ENCODE measurements around the gene HAUS6. TPM values are rescaled to one million over a fixed set of nuclear protein-coding genes. Genes with fewer than 3 reads are reported as not detected.

Gene HAUS6
- total and polyA plus RNA-seq, 3 donors from 2014 or later: 21.9 to 35.7 (median 30.4) TPM

- H3K36me3 ChIP-seq (ENCODE audit: low read depth, missing control alignments): no peaks in the 10 kb centered on the region
- peak overlapping the region; percentile 86 to 99 for H3K27ac ChIP-seq
- peak; percentile 52 for DNase-seq
- H3K4me3 ChIP-seq: peak overlapping the region; percentile 80 to 93
- peaks cover 12% of the 10 kb centered on the region for H3K4me1 ChIP-seq
- intact Hi-C loops (cut with DNase I; ENCODE audit: low total_unique reads): no loop called here
- no peaks in the 10 kb centered on the region for H3K27me3 ChIP-seq
- TF ChIP-seq, protein P1, sequence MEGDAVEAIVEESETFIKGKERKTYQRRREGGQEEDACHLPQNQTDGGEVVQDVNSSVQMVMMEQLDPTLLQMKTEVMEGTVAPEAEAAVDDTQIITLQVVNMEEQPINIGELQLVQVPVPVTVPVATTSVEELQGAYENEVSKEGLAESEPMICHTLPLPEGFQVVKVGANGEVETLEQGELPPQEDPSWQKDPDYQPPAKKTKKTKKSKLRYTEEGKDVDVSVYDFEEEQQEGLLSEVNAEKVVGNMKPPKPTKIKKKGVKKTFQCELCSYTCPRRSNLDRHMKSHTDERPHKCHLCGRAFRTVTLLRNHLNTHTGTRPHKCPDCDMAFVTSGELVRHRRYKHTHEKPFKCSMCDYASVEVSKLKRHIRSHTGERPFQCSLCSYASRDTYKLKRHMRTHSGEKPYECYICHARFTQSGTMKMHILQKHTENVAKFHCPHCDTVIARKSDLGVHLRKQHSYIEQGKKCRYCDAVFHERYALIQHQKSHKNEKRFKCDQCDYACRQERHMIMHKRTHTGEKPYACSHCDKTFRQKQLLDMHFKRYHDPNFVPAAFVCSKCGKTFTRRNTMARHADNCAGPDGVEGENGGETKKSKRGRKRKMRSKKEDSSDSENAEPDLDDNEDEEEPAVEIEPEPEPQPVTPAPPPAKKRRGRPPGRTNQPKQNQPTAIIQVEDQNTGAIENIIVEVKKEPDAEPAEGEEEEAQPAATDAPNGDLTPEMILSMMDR (IDR thresholded peaks at IDR 0.05): no peak
- TF ChIP-seq POLR2A (IDR thresholded peaks at IDR 0.05): no peak
- no peaks in the 10 kb centered on the region for H3K9me3 ChIP-seq
- 2 to 5% methylated on average over 39 to 40 of the region's 40 CpGs for WGBS, 2 donors
Observed at GRCh38 chr9:19127871-19128500, 25.3 kb upstream of the HAUS6 start.

DNA sequence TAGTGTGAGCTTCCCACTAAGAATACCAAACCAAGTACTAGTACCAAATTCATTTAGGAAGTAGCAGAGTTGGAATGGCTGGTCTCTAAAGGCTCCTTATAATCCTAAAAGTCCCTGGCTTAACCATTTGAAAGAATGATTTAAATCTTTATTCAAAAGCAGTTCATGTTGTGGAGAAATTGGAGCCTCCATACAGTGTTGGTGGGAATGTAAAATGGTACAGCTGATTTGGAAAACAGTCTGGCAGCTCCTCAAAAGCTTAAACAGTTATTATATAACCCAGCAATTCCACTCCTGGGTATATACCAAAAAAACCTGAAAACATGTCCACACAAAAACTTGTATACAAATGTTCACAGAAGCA is 21.7 kb upstream of the HAUS6 start:
- no peaks in the 10 kb centered on the region for H3K36me3 ChIP-seq (ENCODE audit: low read depth, missing control alignments)
- H3K4me1 ChIP-seq: peaks cover 11% of the 10 kb centered on the region
- intact Hi-C loops (cut with DNase I; ENCODE audit: low total_unique reads): no loop called here
- H3K9me3 ChIP-seq: no peaks in the 10 kb centered on the region
- DNase-seq: no peak
- no peak overlapping the region for H3K4me3 ChIP-seq
- no peak for TF ChIP-seq POLR2A (IDR thresholded peaks at IDR 0.05)
- TF ChIP-seq, protein P1 (IDR thresholded peaks at IDR 0.05): no peak
- peak overlapping the region in 1 of 2 donors; percentile 36 for H3K27ac ChIP-seq
- H3K27me3 ChIP-seq: no peaks in the 10 kb centered on the region

- 73 to 85% methylated on average over 3 of the region's 3 CpGs for WGBS, 2 donors
- intact Hi-C loops (cut with DNase I; ENCODE audit: low total_unique reads): no loop called here
- peaks cover 4% of the 10 kb centered on the region for H3K4me1 ChIP-seq
- H3K9me3 ChIP-seq: no peaks in the 10 kb centered on the region
- H3K27ac ChIP-seq: no peak overlapping the region
- TF ChIP-seq, protein P1 (IDR thresholded peaks at IDR 0.05): no peak
- TF ChIP-seq POLR2A (IDR thresholded peaks at IDR 0.05): no peak
- no peak overlapping the region for H3K4me3 ChIP-seq
- no peaks in the 10 kb centered on the region for H3K27me3 ChIP-seq
- no peaks in the 10 kb centered on the region for H3K36me3 ChIP-seq (ENCODE audit: low read depth, missing control alignments)
- DNase-seq: no peak
Observed at GRCh38 chr9:19122490-19123042, 19.9 kb upstream of the HAUS6 start.

DNA sequence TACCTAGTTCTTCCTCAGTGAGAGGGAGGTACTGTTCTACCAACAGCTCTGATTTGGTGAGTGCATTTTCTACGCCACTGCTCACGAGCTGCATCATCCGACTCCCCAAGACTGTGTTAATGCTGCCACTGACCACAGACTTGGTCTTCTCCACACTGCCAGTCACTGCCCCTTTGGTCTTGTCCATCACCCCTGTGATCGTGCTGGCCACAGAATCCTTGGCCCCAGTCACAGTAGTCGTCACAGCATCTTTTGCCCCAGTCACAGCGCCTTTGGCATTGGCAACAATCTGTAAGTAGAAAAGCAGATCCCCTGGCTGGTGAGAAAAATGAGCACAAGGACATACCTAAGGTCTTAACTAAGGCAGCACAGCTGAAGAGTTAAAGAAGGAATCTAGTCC is 18.2 kb upstream of the HAUS6 start:
- H3K4me3 ChIP-seq: no peak overlapping the region
- no peaks in the 10 kb centered on the region for H3K9me3 ChIP-seq
- no peak overlapping the region for H3K27ac ChIP-seq
- H3K36me3 ChIP-seq (ENCODE audit: low read depth, missing control alignments): no peaks in the 10 kb centered on the region
- DNase-seq: no peak
- intact Hi-C loops (cut with DNase I; ENCODE audit: low total_unique reads): no loop called here
- H3K4me1 ChIP-seq: no peaks in the 10 kb centered on the region
- H3K27me3 ChIP-seq: no peaks in the 10 kb centered on the region
- no peak for TF ChIP-seq POLR2A (IDR thresholded peaks at IDR 0.05)
- TF ChIP-seq, protein P1 (IDR thresholded peaks at IDR 0.05): no peak
- 94 to 95% methylated on average over 6 of the region's 6 CpGs for WGBS, 2 donors

Data from testis (tissue), 3 donors.